ENCODE results near the gene CZIB.

CZIB gene

GRCh38 chr1:53220171-53220961 lies at the start of gene CZIB:
TSS of gene CZIB (minus strand) at chr1:53220634. CDS start at chr1:53220575, 59 bp downstream.
- peak; percentile 94 to 96 for DNase-seq (ENCODE audit: low read depth in 2 of 2)

- DNase-seq (ENCODE audit: low read depth in 2 of 2), result no peak
Observed at GRCh38 chr1:53270107-53270506, 49.7 kb upstream of the CZIB start.

GRCh38 chr1:53267761-53268160 lies 47.3 kb upstream of the CZIB start:
- no peak for DNase-seq (ENCODE audit: low read depth in 2 of 2)

GRCh38 chr1:53266038-53266437 lies 45.6 kb upstream of the CZIB start:
- DNase-seq (ENCODE audit: low read depth in 2 of 2), result no peak

- no peak for DNase-seq (ENCODE audit: low read depth in 2 of 2)
Observed at GRCh38 chr1:53265581-53265980, 45.1 kb upstream of the CZIB start.

- no peak for DNase-seq (ENCODE audit: low read depth in 2 of 2)
Observed at GRCh38 chr1:53264048-53264447, 43.6 kb upstream of the CZIB start.

GRCh38 chr1:53262000-53262399 lies 41.6 kb upstream of the CZIB start:
- no peak for DNase-seq (ENCODE audit: low read depth in 2 of 2)

GRCh38 chr1:53260631-53261247 lies 40.3 kb upstream of the CZIB start:
- no peak for DNase-seq (ENCODE audit: low read depth in 2 of 2)

GRCh38 chr1:53259932-53260331 lies 39.5 kb upstream of the CZIB start:
- no peak for DNase-seq (ENCODE audit: low read depth in 2 of 2)

- DNase-seq (ENCODE audit: low read depth in 2 of 2), result no peak
Observed at GRCh38 chr1:53258216-53258615, 37.8 kb upstream of the CZIB start.

GRCh38 chr1:53257454-53258081 lies 37.1 kb upstream of the CZIB start:
- DNase-seq (ENCODE audit: low read depth in 2 of 2), result no peak

- no peak for DNase-seq (ENCODE audit: low read depth in 2 of 2)
Observed at GRCh38 chr1:53256511-53257453, 36.3 kb upstream of the CZIB start.

- no peak for DNase-seq (ENCODE audit: low read depth in 2 of 2)
Observed at GRCh38 chr1:53255031-53255430, 34.6 kb upstream of the CZIB start.

- no peak for DNase-seq (ENCODE audit: low read depth in 2 of 2)
Observed at GRCh38 chr1:53254011-53254640, 33.7 kb upstream of the CZIB start.

- DNase-seq (ENCODE audit: low read depth in 2 of 2), result no peak
Observed at GRCh38 chr1:53250325-53250724, 29.9 kb upstream of the CZIB start.

GRCh38 chr1:53249706-53250105 lies 29.3 kb upstream of the CZIB start:
- DNase-seq (ENCODE audit: low read depth in 2 of 2), result no peak

GRCh38 chr1:53246261-53247134 lies 26.1 kb upstream of the CZIB start:
- no peak for DNase-seq (ENCODE audit: low read depth in 2 of 2)

- DNase-seq (ENCODE audit: low read depth in 2 of 2), result no peak
Observed at GRCh38 chr1:53244141-53244540, 23.7 kb upstream of the CZIB start.

GRCh38 chr1:53242381-53242780 lies 21.9 kb upstream of the CZIB start:
- DNase-seq (ENCODE audit: low read depth in 2 of 2), result no peak

- DNase-seq (ENCODE audit: low read depth in 2 of 2), result no peak
Observed at GRCh38 chr1:53241828-53242227, 21.4 kb upstream of the CZIB start.
